Large intestine (tissue), 3 donors: ENCODE measurements around the gene TEDC1. TPM values are rescaled to one million over a fixed set of nuclear protein-coding genes. Genes with fewer than 3 reads are reported as not detected.

Experiments
- DNase-seq, 2 donors: peaks; one replicate each; pipeline versions ENCODE4 v3.0.0 to v3.0.0-alpha.2; 2013
- H3K27ac ChIP-seq: one replicate; pipeline ENCODE4 v1.5.1; 2013; ENCODE audit warnings: low read length
- H3K27me3 ChIP-seq: 2 replicates; pipeline ENCODE4 v1.6.1; 2013; ENCODE audit warnings: low read length; ENCODE audit not compliant: control insufficient read depth, insufficient read depth
- H3K36me3 ChIP-seq: 2 replicates; pipeline ENCODE4 v1.6.1; 2013; ENCODE audit warnings: low read length; ENCODE audit not compliant: control insufficient read depth, insufficient read depth
- H3K4me1 ChIP-seq: one replicate; pipeline ENCODE4 v1.6.1; 2013; ENCODE audit warnings: low read length; ENCODE audit not compliant: control insufficient read depth, insufficient read depth
- H3K4me3 ChIP-seq: one replicate; pipeline ENCODE4 v1.5.1; 2013; ENCODE audit warnings: low read length
- H3K9me3 ChIP-seq: one replicate; pipeline ENCODE4 v1.6.1; 2013; ENCODE audit warnings: mild to moderate bottlenecking, low read depth, low read length, moderate library complexity; ENCODE audit not compliant: control insufficient read depth
- WGBS: methylation state at CpG from one replicate; pipeline ENCODE4 v1.1.5; 2013; ENCODE audit warnings: low lambda C conversion rate; ENCODE audit not compliant: insufficient coverage; 5-methylcytosine and 5-hydroxymethylcytosine counted together
- polyA plus RNA-seq: library from polyadenylated mRNA; unstranded; fragments of 120-200 nt; gene quantifications from one replicate; pipeline ENCODE4 v1.2.1, GENCODE V29; 2013

Gene TEDC1
- polyA plus RNA-seq, 1 donor = 8.7 TPM

DNA sequence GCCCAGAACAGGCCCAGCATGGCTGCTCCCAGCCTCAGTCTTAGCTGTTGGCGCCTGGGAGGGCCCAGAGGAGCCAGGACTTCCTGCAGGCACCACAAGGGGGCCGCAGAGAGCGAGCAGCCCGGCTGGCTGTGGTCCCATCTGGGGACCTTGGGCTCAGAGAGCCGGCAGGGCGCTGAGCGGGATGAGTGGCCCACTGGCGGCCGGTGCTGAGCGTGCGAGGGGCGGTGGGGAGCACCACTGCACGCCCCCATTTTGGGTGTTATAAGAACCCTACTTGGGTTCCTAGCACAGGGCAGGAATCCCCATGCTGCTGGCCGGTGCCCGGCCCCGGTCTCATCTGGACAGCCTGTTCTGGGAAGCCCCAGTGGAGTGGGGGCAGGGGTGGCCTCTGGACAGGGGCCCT lies 42.3 kb upstream of the TEDC1 start:
- Histone ChIP-seq H3K27ac (no peak overlapping the region), H3K4me3 (no peak overlapping the region), H3K27me3 (no peaks in the 10 kb centered on the region), H3K36me3 (peaks cover 45% of the 10 kb centered on the region), H3K9me3 (no peaks in the 10 kb centered on the region), H3K4me1 (no peaks in the 10 kb centered on the region)
- DNase-seq = peak in 1 of 2 donors; percentile 41
- WGBS = no CpG with 5 or more reads among the region's 16 CpGs

GRCh38 chr14:105449276-105450122 lies 41.5 kb upstream of the TEDC1 start:
- no peak for DNase-seq
- Histone ChIP-seq H3K4me1 (no peaks in the 10 kb centered on the region), H3K9me3 (no peaks in the 10 kb centered on the region), H3K4me3 (no peak overlapping the region), H3K27me3 (no peaks in the 10 kb centered on the region), H3K36me3 (peaks cover 52% of the 10 kb centered on the region), H3K27ac (no peak overlapping the region)
- WGBS = no CpG with 5 or more reads among the region's 47 CpGs

- no peaks in the 10 kb centered on the region for H3K4me1 ChIP-seq
- no CpG with 5 or more reads among the region's 22 CpGs for WGBS
- no peak overlapping the region for H3K27ac ChIP-seq
- H3K27me3 ChIP-seq = no peaks in the 10 kb centered on the region
- H3K9me3 ChIP-seq = no peaks in the 10 kb centered on the region
- H3K36me3 ChIP-seq = peaks cover 55% of the 10 kb centered on the region
- no peak overlapping the region for H3K4me3 ChIP-seq
- no peak for DNase-seq
These were observed 40.9 kb upstream of the TEDC1 start for GRCh38 chr14:105450123-105450505.

GRCh38 chr14:105450864-105451720 lies 40.0 kb upstream of the TEDC1 start:
- Histone ChIP-seq H3K9me3 (no peaks in the 10 kb centered on the region), H3K36me3 (peaks cover 60% of the 10 kb centered on the region), H3K27me3 (no peaks in the 10 kb centered on the region), H3K4me1 (peaks cover 4% of the 10 kb centered on the region), H3K4me3 (no peak overlapping the region), H3K27ac (no peak overlapping the region)
- no CpG with 5 or more reads among the region's 29 CpGs for WGBS
- DNase-seq = no peak

DNA sequence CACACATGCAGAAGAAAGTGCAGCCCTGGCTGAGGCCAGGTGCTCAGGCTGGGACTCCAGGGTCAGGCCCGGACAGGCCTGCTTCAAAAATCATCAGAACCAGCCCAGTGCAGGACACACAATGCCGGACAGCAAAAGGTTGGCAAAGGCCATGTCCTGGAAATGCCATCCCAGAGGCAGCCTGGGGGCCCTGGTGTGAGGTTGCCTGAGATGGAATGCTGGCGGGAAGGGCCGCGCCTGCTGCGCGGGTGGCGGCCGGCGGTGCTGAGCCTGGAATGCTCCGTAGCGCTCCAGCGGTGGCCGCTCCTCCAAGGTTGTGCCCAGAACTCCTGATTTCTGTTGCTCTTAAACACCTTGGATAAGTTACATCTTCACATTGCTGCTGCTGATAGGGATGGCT lies 38.1 kb upstream of the TEDC1 start:
- no CpG with 5 or more reads among the region's 14 CpGs for WGBS
- peaks cover 67% of the 10 kb centered on the region for H3K36me3 ChIP-seq
- peaks cover 4% of the 10 kb centered on the region for H3K4me1 ChIP-seq
- no peak for DNase-seq
- no peak overlapping the region for H3K4me3 ChIP-seq
- no peaks in the 10 kb centered on the region for H3K9me3 ChIP-seq
- no peaks in the 10 kb centered on the region for H3K27me3 ChIP-seq
- H3K27ac ChIP-seq = no peak overlapping the region

DNA sequence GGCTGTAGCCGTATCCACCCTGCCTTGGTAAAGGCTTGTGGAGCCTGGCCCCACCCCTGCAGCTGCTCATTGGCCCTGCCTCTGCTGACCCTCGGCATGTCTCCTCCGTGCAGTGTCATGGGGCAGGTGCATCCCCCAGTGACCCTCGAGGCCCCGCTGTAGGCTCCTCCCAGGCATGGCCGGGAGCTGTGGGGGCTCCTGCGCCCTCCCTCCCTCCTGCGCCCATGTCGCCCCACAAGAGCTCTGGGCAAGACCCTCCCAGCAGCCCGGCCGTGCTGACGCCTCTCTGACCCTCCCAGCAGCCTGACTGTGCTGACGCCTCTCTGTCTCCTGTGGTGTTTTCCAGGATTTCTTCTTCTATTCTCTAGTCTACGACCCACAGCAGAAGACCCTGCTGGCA lies 37.2 kb upstream of the TEDC1 start:
- Histone ChIP-seq H3K9me3 (no peaks in the 10 kb centered on the region), H3K27ac (no peak overlapping the region), H3K36me3 (peaks cover 72% of the 10 kb centered on the region), H3K4me3 (no peak overlapping the region), H3K4me1 (peaks cover 4% of the 10 kb centered on the region), H3K27me3 (no peaks in the 10 kb centered on the region)
- WGBS = no CpG with 5 or more reads among the region's 14 CpGs
- DNase-seq = no peak

- Histone ChIP-seq H3K4me1 (peaks cover 4% of the 10 kb centered on the region), H3K9me3 (no peaks in the 10 kb centered on the region), H3K27me3 (no peaks in the 10 kb centered on the region), H3K36me3 (peaks cover 67% of the 10 kb centered on the region), H3K4me3 (no peak overlapping the region), H3K27ac (peak overlapping the region; percentile 59)
- no CpG with 5 or more reads among the region's 22 CpGs for WGBS
- DNase-seq = no peak
These were observed 35.9 kb upstream of the TEDC1 start for GRCh38 chr14:105455086-105455640.

DNA sequence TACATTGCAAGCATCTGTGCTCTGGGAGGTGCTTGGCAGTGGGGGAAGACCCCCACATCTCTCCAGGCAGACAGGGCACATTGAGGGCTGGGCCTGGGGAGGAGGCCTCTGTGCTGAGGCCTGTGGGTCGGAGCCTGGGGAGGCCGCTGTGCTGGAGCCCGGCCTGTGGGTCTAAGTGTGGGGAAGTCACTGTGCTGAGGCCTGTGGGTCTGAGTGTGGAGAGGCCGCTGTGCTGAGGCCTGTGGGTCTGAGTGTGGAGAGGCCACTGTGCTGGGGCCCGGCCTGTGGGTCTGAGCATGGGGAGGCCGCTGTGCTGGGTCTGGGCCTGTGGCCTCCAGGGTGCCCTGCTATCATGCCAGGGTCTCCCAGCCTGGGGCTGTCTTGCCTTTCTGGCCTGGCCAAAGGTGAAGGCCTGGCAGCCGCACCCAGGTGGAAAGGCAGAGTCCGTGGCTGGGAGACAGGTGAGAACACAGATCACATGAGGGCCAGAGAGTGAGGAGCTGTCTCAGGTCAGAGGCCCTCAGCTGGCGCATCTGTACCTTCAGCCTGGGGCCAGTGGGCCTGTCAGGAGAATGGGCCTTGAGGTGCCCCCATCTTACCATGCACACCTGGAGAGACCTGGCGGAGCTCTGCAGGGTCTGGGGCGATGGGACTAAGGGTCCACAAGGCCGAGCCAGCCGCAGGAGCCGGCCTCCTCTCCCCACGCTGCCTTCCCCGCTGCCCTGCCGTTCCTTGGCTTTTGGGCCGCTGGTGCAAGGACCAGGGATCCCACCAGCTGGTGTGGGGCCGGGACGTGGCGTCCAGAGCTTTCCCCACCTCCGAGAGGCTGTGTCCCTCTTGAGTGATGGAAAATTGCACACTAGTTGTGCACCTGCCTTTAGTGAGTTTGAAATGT lies 35.0 kb upstream of the TEDC1 start:
- Histone ChIP-seq H3K27me3 (no peaks in the 10 kb centered on the region), H3K4me1 (peaks cover 4% of the 10 kb centered on the region), H3K9me3 (no peaks in the 10 kb centered on the region), H3K27ac (peak overlapping the region; percentile 59), H3K4me3 (no peak overlapping the region), H3K36me3 (peaks cover 67% of the 10 kb centered on the region)
- no CpG with 5 or more reads among the region's 22 CpGs for WGBS
- DNase-seq = peak; percentile 64 to 78

DNA sequence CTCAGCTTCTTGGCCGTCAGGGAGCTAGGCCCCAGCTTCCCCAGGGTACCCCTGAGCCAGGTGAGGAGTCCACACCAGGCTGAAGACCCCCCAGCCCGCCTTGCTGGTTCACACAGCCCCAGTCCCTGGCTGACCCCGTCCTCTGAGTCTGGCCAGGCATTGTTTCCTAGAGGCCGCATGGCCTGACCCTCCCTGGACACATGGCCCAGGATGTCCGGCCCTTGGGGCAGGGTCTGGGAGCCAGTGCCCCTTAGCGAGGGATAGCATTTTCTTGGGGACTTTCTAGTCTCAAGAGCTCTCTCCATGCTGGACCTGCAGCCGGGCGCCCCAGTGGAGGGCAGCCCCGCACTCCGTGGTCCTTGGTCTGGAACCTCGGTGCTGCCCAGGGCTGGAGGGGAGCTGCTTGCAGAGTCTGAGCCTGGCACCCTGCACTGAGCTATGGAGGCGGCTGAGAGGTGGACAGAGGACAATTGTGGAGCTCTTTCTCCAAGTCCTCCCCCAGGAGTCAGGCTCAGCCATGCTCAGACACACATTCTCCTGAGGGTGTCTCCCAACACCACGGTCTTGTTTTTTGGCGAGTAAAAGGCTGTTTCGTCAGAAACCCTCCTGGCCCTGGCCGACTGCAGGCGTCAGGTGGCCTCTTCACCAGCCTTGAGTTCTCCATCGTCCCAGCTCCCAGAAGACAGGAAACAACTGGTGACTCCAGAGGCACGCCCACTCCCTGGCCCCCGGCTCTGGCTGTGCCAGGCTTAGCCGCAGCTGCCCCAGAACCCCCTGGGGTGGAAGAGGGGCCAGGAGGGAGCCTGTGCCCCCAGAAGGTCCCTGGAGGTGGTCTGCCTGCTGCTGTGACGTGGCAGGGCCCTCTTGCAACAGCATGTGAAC lies 34.1 kb upstream of the TEDC1 start:
- Histone ChIP-seq H3K9me3 (no peaks in the 10 kb centered on the region), H3K27me3 (no peaks in the 10 kb centered on the region), H3K4me1 (peaks cover 4% of the 10 kb centered on the region), H3K36me3 (peaks cover 66% of the 10 kb centered on the region), H3K27ac (no peak overlapping the region), H3K4me3 (no peak overlapping the region)
- whole genome bisulfite sequencing = no CpG with 5 or more reads among the region's 22 CpGs
- DNase-seq = no peak
